Measurements from ENCODE around the gene BLOC1S5. TPM values are rescaled to one million over a fixed set of nuclear protein-coding genes. Genes with fewer than 3 reads are reported as not detected.

BLOC1S5 gene
- total and polyA plus RNA-seq, 2 donors (not counting 3 experiments of a cell fraction or from before 2014, with no cell fraction given): 3.9 to 19.1 TPM

DNA sequence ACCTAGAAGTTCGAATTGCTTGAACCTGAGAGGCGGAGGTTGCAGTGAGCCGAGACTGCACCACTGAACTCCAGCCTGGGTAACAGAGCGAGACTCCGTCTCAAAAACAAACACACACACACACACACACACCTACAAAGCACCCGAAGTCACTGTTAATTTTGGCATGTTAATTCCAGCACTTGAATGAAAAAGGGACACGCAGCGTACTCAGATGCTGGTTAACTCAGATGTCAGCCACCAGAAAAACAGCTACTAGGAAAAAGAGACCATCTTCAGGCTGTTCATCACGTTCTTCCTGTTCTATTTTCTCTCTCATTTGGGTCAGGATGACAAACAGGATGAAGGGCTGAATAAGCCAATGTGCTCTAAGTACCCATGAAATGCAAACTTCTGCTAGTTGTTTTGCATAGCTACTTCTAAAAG is 46.9 kb downstream of the BLOC1S5 start:
- Histone ChIP-seq H3K4me2 (ENCODE audit: insufficient read depth, low read length) (no peak overlapping the region), H3K9ac (replicated peaks; ENCODE audit: extremely low read depth, insufficient read depth, low read length) (no peak overlapping the region), H3K27me3 (ENCODE audit: control insufficient read depth in 2 of 2, insufficient read depth in 2 of 2, low read length in 2 of 2) (no peaks in the 10 kb centered on the region), H3K9me3 (replicated peaks; ENCODE audit: control insufficient read depth, insufficient read depth, low read length) (no peaks in the 10 kb centered on the region), H4K20me1 (replicated peaks; ENCODE audit: control insufficient read depth, extremely low read depth, insufficient read depth, low read length) (no peaks in the 10 kb centered on the region), H3K9me1 (replicated peaks; ENCODE audit: control insufficient read depth, extremely low read depth, insufficient read depth, low read length) (peaks cover 2% of the 10 kb centered on the region), H3K36me3 (ENCODE audit: control insufficient read depth in 2 of 2, extremely low read depth in 1 of 2, insufficient read depth in 2 of 2, low read length in 2 of 2) (peaks cover 0 to 2% of the 10 kb centered on the region in 2 experiments), H3K4me1 (ENCODE audit: control insufficient read depth, extremely low read depth, insufficient read depth, low read length) (no peaks in the 10 kb centered on the region), H3K27ac (ENCODE audit: insufficient read depth, low read depth, low read length) (no peak overlapping the region), H2AFZ (ENCODE audit: low read depth, low read length) (no peak overlapping the region), H3K79me2 (ENCODE audit: control insufficient read depth, insufficient read depth, low read length) (no peaks in the 10 kb centered on the region), H3K4me3 (replicated peaks in 1 of 3; ENCODE audit: insufficient read depth in 1 of 3, low read depth in 1 of 3, low read length in 3 of 3) (no peak overlapping the region)
- dilution Hi-C loops (cut with MboI; ENCODE audit: extremely low pct_ligation_motif_present, low sequenced_read_pairs) (loop anchor here (25.0 kb wide), 1 partner anchor 130 kb away; no protein-coding TSS in a partner anchor), intact Hi-C loops (cut with micrococcal nuclease) (no loop called here)
- no peak for TF ChIP-seq EZH2 (IDR thresholded peaks at IDR 0.05; ENCODE audit: borderline replicate concordance, low read depth, low read length, severe bottlenecking)
- no peak for TF ChIP-seq POLR2AphosphoS5 (IDR thresholded peaks at IDR 0.05; ENCODE audit: insufficient read depth, low read depth, low read length)
- TF ChIP-seq POLR2A (IDR thresholded peaks at IDR 0.05; ENCODE audit: low read depth, low read length): no peak
- no peak for TF ChIP-seq JUN (IDR thresholded peaks at IDR 0.05; ENCODE audit: borderline replicate concordance, insufficient read depth, insufficient read length, low read depth)
- TF ChIP-seq, protein P1, sequence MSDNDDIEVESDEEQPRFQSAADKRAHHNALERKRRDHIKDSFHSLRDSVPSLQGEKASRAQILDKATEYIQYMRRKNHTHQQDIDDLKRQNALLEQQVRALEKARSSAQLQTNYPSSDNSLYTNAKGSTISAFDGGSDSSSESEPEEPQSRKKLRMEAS (IDR thresholded peaks at IDR 0.05; ENCODE audit: insufficient read depth, insufficient read length): no peak
- TF ChIP-seq GATA2 (IDR thresholded peaks at IDR 0.05; ENCODE audit: insufficient read depth, insufficient read length, low read depth, low read length): no peak
- TF ChIP-seq, protein P2, sequence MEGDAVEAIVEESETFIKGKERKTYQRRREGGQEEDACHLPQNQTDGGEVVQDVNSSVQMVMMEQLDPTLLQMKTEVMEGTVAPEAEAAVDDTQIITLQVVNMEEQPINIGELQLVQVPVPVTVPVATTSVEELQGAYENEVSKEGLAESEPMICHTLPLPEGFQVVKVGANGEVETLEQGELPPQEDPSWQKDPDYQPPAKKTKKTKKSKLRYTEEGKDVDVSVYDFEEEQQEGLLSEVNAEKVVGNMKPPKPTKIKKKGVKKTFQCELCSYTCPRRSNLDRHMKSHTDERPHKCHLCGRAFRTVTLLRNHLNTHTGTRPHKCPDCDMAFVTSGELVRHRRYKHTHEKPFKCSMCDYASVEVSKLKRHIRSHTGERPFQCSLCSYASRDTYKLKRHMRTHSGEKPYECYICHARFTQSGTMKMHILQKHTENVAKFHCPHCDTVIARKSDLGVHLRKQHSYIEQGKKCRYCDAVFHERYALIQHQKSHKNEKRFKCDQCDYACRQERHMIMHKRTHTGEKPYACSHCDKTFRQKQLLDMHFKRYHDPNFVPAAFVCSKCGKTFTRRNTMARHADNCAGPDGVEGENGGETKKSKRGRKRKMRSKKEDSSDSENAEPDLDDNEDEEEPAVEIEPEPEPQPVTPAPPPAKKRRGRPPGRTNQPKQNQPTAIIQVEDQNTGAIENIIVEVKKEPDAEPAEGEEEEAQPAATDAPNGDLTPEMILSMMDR (IDR thresholded peaks at IDR 0.05; ENCODE audit: extremely low read depth in 1 of 2, insufficient read depth in 1 of 2, low read depth in 1 of 2, low read length in 2 of 2): no peak
- TF ChIP-seq MYC (IDR thresholded peaks at IDR 0.05; ENCODE audit: low read depth, low read length): no peak
- no peak for TF ChIP-seq FOS (IDR thresholded peaks at IDR 0.05; ENCODE audit: borderline replicate concordance, insufficient read depth, low read length)
- POLR2A ChIA-PET: no interaction called here
- FAIRE-seq (no peak), DNase-seq (ENCODE audit: low read depth, low spot score) (no peak)
- CTCF ChIA-PET: interaction anchor here (1.2 to 1.4 kb wide), 3 partner anchors 11 to 42 kb away, joined by 4 to 5 read pairs (median 4); no protein-coding TSS in a partner anchor
- no TSS peak for BruUV-seq (replicated peaks)

All from endothelial cell of umbilical vein (primary cell).